Measurements from ENCODE around the gene UTS2R.
"Not testable (repeated sequence)": the region's sequence is repeated elsewhere in the genome, so short reads cannot be mapped to it uniquely, and the experiment has no call there.

The UTS2R gene

DNA sequence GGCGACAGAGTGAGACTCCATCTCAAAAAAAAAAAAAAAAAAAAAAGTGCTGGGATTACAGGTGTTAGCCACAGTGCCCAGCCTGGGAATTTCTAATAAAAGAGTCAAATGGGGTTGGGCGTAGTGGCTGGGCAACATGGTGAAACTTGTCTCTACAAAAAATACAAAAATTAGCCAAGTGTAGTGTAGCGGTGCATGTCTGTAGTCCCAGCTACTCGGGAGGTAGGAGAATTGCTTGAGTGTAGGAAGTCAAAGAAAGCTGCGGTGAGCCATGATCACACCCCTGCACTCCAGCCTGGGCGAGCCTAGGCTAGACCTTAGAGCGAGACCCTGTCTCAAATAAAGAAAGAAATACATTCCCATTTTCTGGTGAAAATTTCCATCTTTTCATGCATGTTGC lies 2.4 kb upstream of the UTS2R start:
- no peak for DNase-seq (ENCODE audit: low spot score)

DNA sequence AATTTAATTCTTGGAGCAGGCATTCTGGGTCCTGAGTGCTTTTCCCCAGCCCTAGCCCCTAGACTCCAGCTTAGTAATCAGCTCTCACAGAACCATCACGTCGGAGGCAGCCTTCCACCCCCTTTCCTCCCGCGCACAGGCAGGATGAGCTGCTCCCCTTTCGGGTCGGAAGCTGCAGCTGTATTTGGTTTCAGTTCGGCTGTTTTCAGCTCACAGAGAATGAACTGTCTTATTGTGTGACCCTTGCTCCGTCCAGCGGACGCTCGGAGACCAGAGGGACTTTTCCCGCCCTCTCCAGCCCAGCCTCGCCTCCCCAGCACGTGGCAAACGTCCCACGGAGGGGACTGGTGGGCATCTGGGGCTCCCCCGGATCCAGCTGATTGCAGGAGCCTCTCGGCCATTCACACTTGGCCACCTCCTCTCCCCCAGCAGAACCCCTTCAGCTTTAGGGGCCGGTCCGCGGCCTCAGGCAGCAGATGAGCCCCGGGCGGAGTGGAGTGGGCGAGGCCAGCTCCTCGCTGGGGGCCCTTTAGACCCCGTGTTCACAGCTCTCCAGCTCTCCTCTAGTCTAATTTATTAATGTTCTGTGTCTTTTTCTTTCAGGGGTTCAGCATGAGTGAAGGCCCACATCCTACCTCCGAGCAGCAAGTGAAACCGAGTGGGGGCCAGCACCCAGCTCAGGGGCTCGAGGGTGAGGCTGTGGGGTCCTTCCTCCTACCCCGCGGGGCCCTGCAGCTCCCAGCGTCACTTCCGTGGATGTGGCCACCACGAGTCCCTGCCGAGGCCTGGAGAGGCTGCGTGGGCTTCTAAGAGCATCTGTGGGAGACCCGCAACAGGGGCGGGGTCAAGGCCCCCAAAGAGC lies 863 bp upstream of the UTS2R start:
- no peak for TF ChIP-seq CTCF (IDR thresholded peaks at IDR 0.05; ENCODE audit: extremely low read depth, missing control alignments)
- peak; percentile 75 for DNase-seq (ENCODE audit: low spot score)

More for the DNA sequence above, 2.4 kb upstream of the UTS2R start:
- no peak for TF ChIP-seq CTCF (IDR thresholded peaks at IDR 0.05; ENCODE audit: extremely low read depth, missing control alignments)

GRCh38 chr17:82372249-82373071 lies 895 bp downstream of the UTS2R start:
- no peak for TF ChIP-seq CTCF (IDR thresholded peaks at IDR 0.05; ENCODE audit: extremely low read depth, missing control alignments)
- peak; percentile 71 for DNase-seq (ENCODE audit: low spot score)

GRCh38 chr17:82373072-82373452 lies 1.5 kb downstream of the UTS2R start:
- not testable (repeated sequence) for DNase-seq (ENCODE audit: low spot score)

GRCh38 chr17:82373731-82374625 lies 2.4 kb downstream of the UTS2R start:
- no peak for DNase-seq (ENCODE audit: low spot score)
- TF ChIP-seq CTCF (IDR thresholded peaks at IDR 0.05; ENCODE audit: extremely low read depth, missing control alignments): no peak

GRCh38 chr17:82374626-82375331 lies 3.2 kb downstream of the UTS2R start:
- TF ChIP-seq CTCF (IDR thresholded peaks at IDR 0.05; ENCODE audit: extremely low read depth, missing control alignments): no peak
- no peak for DNase-seq (ENCODE audit: low spot score)
